GM19351 (cell line): ENCODE data around the gene P3H4.

Experiments used
- ATAC-seq: cut with Tn5 transposase; IDR thresholded peaks from one replicate; pipeline ENCODE4 v1.9.1; 2021; ENCODE audit warnings: mild to moderate bottlenecking, moderate library complexity; ENCODE audit not compliant: unreplicated experiment

The P3H4 gene

DNA sequence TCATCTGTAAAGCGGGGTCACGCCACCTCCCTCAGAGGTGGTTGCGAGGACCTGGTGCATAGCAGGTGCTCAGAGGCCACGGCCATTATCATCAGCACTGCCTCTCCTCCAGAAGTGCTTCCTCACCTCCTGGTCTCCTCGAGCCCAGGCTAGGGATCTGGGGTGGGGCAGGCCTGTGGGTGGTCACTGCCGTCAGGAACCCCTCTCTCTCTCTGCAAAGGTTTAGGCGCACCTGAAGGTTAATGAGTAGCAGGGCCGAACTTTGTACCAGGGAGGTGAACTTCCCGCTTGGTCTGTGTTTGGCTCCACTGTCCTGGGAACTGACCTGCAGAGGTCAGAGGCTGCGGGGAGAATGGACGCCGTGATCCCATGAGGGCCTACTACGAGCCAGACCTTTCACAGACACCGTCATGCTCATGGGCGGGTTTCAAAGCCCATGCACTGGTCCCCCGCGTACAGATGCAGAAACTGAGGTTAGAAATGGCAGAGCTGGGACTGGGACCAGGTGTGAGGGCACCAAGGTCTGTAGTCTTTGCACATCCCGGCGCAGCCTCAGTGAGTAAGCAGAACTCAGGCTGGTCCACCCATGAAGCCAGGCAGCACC lies 39.1 kb downstream of the P3H4 start:
- ATAC-seq = no peak

DNA sequence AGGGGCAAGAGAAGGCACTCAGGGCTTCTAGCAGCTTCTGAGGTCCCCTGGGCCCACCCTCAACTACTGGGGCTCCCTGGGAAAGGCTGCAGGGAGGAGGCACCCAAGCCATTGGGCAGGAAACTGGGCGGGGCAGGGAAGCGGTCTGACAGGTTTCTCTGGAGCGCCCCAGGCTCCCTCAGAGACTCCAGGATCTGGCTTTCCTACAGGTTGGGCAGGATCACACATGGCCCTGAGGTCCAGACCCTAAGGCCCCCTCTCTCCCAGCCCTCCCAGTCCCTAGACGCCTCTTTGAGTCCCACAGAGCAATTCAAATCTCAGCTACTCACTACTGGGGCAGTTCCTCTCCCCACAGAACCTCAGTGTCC lies 39.5 kb downstream of the P3H4 start:
- no peak for ATAC-seq

DNA sequence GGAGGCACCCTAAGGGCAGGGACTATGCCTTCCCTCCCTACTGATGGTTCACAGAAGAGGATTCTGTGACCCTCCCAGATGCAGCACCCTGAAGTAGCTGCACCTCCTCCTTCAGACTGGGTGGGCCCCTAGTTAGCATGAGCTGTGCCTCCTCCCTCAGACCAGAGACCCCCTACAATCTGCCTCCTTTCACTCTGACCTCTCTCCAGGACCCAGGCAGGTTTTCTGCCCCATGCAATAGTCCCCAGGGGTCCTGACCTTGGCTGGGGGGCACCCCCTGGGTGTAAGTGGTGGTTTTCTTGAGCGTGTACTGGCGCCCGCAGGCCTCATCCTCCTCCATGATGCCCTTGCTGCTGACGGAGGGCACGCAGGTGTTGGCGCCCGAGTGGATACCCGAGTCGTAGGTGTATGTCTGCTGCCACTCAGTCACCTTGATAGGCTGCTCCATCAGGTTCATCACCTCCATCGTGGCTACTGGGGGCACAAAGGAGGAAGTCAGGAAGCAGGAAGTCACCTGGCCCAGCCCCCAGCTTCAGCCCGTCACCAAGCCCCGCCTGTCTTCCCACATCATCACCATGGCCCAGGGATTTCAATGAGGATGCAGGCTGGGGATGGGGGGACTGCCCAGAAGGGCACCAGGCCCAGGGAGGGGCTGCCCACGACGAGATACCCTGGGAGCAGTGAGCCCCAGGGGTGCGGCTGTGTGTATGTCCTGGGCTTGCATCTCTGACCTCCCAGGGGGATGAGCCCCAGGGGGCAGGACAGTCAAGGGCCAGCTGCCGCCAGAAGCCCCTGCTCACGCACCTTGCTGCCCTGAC lies 40.2 kb downstream of the P3H4 start:
- no peak for ATAC-seq

DNA sequence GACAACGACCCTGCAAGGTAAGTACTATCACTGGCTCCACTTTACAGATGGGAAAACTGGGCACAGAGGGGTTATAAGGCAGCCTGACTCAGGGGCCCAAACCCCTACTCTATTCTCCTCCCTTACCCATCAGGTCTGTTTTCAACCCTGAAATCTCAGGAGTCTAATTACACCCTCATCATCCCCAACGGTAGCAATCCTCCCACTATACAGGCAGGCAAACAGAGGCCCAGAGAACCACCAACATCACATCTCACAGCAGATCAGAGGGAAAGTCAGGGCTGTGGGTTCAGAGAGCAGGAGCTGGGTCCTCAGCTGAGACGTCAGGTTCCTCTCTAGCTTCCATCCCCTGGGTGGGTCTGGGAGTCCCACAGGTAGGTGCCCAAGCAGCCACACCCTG lies 41.8 kb downstream of the P3H4 start:
- ATAC-seq = no peak

DNA sequence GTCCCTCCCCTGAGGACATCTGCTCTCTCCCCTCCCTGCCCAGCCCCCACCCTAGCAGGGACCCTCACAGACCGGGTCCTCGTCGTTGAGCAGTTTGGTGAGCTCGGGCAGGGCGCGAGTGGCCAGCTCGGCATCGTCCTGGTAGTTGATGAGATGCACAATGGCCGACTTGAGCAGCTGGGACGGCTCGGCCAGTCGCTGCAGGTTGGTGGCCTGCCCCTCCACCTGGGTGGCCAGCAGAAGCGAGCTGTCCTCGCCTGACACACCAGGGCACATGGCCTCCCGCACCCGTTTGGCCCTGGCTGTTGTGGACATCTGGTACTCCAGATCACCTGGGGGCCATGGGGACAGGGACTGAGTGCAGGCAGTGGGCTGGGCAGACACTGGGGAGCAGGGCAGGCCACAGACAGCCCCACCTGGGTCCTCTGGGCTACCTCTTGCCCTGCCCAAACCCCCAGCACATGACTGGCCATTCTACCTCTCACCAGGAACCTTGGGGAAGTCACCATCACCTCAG lies 42.3 kb downstream of the P3H4 start:
- no peak for ATAC-seq

DNA sequence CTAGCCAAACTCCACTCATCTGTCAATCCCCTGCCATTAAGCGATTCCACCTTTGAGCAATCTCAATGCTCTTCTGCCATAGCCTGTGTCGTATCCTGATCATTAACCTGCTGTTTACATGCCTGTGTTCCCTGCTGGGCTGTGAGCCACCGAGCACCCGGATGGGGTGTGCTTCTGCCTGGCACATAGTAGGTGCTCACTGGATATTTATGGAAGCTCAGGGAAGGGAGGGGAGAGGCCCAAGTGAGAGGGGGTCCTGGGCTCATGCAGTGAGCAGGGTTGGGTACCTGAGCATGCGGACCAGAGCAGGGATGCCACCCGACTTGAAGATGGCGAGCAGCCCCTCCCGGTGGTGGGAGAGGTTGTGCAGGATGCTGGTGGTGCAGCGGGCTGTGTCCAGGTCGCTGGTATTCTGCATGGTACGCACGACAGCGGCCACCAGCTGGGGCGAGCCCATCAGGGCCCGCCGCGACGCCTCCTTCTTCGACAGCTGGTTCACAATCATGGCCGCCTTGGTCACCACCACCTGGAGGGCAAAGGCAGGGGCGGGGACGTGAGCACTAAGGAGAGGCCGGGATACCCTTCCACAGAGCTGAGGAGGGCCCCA lies 43.0 kb downstream of the P3H4 start:
- ATAC-seq = no peak

DNA sequence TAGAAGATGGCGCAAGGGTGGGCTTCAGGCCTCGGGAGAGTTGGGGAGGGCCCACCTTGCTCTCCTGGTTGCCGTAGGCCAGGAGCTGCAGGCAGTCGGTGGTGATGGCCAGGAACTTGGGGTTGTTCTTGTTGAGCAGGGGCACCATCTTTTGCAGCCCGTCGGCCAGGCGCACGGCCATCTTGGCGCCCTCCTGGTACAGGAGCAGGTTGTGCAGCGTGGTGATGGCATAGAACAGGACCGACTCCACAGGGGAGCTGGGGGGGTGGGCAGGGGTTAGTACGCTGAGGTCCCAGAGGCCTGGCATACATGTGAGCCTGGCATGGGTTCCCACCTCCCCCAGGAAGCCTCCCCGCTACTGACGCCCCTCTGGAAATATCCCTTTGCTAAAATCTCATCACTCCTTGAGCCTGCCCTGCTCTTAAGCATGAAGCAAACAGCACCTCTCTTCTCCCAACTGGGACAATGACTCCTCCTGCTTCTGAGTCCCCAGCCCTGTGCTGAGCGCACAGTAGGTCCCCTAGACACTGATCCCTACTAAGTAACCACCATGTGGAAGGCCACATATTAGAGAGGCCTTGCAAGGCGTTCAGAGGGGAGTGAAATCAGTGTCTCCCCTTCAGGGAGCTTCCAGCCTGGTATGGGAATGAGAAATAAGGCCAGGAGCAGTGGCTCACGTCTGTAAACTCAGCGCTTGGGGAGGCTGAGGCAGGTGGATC lies 44.3 kb downstream of the P3H4 start:
- no peak for ATAC-seq

DNA sequence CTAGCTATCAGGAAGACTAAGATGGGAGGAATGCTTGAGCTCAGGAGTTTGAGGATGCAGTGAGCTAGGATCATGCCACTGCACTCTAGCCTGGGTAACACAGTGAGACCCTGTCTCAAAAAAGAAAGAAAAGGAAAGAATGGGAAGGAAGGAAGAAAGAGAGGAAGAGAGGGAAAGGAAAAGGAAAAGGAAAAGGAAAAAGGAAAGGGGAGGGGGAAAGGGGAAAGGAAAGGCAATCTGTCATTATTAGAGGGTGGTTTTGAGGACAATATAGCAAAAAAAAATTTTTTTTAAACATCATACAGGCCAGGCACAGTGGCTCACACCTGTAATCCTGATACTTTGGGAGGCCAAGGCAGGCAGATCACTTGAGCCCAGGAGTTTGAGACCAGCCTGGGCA lies 45.6 kb downstream of the P3H4 start:
- no peak for ATAC-seq

DNA sequence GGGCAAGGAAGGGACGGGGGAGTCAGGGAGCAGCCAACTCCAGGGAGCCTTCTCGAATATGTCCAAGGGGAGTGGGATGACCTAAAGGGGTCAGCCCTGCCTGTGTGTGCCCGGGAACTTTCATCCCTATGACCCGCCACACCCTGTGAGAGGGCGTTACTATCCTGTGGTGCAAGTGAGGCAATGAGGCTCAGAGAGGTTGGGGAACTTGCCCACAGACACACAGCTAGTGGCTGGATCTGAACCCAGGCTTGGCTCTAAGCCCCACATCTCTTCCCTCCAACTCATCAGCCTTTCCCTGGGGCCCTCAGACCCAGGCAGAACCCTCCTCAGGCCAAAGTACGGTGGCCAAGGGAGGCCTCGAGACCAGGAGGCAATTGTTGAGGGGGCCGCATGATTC lies 48.4 kb downstream of the P3H4 start:
- ATAC-seq = no peak

DNA sequence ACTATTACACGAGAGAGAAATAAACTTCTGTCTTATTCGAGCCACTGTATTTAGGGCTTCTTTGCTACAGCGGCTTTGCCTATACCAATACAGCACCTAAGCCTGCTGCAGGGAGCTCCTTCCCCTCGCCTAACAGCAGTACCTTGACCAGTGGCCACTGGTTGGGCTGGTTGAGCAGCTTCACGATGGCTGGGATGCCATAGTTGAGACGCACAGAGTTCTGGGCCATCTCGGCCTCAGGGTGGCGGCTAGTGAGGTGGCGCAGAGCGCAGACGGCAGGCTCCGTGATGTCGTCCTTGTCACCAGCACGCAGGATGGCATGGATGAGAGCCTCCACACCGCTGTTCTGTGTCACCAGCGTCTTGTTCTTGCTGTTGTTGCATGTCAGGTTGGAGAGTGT lies 48.9 kb downstream of the P3H4 start:
- no peak for ATAC-seq

DNA sequence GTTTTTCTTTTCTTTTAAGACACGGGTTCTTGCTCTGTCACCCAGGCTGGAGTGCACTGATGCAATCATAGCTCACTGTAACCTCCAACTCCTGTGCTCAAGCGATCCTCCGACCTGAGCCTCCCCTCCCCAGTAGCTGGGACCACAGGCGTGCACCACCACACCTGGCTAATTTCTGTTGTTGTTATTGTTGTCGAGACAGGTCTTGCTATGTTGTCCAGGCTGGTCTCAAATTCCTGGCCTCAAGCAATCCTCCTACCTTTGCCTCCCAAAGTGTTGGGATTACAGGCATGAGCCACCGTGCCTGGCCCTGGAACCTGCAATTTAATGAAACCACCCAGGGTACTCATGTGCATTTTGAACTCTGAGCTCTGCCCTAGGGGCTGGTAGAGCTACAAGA lies 49.4 kb downstream of the P3H4 start:
- ATAC-seq = no peak

DNA sequence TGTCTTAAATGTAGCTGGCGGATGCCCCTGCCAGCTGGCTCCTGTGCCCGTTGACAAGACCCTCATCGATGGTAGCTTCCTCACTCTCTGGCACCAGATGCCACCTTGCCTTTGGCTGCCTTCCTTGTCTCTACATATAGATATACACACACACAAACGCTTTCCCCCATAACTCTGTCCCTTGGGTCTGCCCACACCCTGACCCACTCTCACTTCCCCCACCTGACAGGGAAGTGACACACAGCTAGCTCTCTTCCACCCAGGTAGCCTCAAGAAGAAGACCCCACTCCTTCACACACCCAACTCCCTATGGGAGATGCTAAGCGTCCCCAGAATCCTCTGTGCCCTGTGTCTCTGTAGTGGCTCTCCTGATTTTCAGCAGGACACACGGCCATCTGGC lies 50.9 kb downstream of the P3H4 start:
- no peak for ATAC-seq

DNA sequence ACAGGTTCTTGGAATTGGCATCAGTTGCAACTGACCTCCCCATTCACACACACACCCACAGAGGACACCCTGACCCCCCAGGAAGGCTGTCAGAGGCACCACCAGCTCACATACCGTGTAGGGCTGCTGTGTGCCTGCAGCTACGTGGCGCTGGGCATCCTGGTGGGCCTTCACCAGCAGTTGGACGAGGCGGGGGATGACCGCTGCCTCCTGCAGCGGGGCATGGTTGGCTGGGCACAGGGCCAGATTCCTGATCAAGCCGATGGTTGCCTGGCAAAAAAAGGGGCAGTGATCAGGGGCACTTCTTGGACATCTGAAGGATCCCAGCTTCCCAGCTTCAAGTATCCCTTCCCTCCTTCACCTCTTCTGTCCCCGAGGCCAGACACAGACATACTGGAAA lies 53.1 kb downstream of the P3H4 start:
- ATAC-seq = no peak

DNA sequence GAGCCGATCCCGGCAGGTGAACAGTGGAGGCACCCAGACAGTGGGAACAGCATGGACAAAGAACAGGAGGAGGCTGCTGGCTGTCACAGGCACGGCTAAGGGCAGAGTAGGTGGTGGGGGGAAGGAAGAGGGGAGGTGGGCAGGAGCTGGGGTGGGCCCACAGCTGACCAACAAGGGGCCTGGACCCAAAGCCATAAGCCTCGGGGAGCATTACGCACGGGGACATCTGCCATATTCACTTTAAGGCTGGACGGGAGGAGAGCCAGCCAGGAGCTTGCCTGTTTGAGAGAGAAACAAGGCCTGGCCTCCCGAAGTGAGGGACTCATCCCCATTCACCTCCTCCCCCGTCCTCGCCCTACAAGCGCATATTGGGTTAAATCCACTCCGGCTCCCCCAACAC lies 57.7 kb downstream of the P3H4 start:
- ATAC-seq = no peak
